ENCODE data around the gene AOC1.

DNA sequence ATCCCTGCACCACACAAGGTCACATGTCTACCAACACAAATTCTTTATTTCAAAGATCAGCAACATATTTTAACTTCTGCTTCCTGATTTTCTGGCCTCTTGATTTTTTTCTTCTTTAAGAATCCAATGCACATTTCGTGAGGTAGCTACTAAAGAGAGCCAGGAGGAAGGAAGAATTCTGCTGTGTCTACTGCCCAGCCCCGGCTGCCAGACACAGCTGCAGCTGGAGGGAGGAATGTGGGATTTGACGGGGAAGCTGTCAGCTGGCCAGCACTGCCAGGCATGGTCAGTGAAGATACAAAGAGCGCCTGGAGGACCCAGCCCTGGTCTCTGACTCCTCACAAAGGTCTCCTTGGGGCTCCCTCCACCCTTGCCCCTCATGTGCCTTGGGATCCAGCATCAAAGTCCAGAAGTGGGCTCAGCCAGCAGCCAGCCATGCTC is 6.9 kb upstream of the AOC1 start:
- TF ChIP-seq, protein P1, sequence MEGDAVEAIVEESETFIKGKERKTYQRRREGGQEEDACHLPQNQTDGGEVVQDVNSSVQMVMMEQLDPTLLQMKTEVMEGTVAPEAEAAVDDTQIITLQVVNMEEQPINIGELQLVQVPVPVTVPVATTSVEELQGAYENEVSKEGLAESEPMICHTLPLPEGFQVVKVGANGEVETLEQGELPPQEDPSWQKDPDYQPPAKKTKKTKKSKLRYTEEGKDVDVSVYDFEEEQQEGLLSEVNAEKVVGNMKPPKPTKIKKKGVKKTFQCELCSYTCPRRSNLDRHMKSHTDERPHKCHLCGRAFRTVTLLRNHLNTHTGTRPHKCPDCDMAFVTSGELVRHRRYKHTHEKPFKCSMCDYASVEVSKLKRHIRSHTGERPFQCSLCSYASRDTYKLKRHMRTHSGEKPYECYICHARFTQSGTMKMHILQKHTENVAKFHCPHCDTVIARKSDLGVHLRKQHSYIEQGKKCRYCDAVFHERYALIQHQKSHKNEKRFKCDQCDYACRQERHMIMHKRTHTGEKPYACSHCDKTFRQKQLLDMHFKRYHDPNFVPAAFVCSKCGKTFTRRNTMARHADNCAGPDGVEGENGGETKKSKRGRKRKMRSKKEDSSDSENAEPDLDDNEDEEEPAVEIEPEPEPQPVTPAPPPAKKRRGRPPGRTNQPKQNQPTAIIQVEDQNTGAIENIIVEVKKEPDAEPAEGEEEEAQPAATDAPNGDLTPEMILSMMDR (IDR thresholded peaks at IDR 0.05; ENCODE audit: poor library complexity, severe bottlenecking), result no peak
- TF ChIP-seq POLR2AphosphoS5 (IDR thresholded peaks at IDR 0.05), result no peak
